IMR-90 (cell line): ENCODE data around the gene MICAL3.

Experiments used
- CEBPB ChIP-seq: IDR thresholded peaks from 2 replicates; pipeline ENCODE4 v1.6.1; 2012; ENCODE audit warnings: low read depth, low read length, improper control_type of control experiment
- CTCF ChIP-seq: conservative IDR thresholded peaks from 2 replicates; pipeline ENCODE4 v1.5.1; 2012; ENCODE audit warnings: mild to moderate bottlenecking, low read depth, low read length, improper control_type of control experiment
- FOS ChIP-seq: fragments of 150-350 bp; IDR thresholded peaks from 2 replicates; pipeline ENCODE4 v1.6.1; 2016; ENCODE audit warnings: low read depth, low read length
- POLR2A ChIP-seq: IDR thresholded peaks from 2 replicates; pipeline ENCODE4 v1.6.1; 2012; ENCODE audit warnings: mild to moderate bottlenecking, low read depth, low read length
- RAD21 ChIP-seq: IDR thresholded peaks from 2 replicates; pipeline ENCODE4 v1.6.1; 2012; ENCODE audit warnings: low read length, improper control_type of control experiment
- SMC3 ChIP-seq: fragments of 150-350 bp; IDR thresholded peaks from 2 replicates; pipeline ENCODE4 v1.6.1; 2016; ENCODE audit warnings: low read depth, mild to moderate bottlenecking, antibody characterized with exemption, low read length, moderate library complexity

- TF ChIP-seq POLR2A = no peak
- no peak for TF ChIP-seq CEBPB
- TF ChIP-seq FOS = no peak
- no peak for TF ChIP-seq CTCF
- TF ChIP-seq RAD21 = no peak
- TF ChIP-seq SMC3 = no peak
Observed at GRCh38 chr22:17951315-17951714, 73.0 kb downstream of the MICAL3 start.
